PFSK-1 (cell line): Measurements from ENCODE around the gene KIF17.

ENCODE experiments used
- FOXP2 ChIP-seq: optimal IDR thresholded peaks from 2 replicates; pipeline ENCODE3; 2011; ENCODE audit warnings: borderline replicate concordance, control low read depth, inconsistent platforms; ENCODE audit not compliant: insufficient read depth; ENCODE audit errors: extremely low read length, extremely low read depth
- POLR2AphosphoS5 ChIP-seq: IDR thresholded peaks from 2 replicates; pipeline ENCODE4 v1.6.1; 2012; ENCODE audit warnings: low read depth, mild to moderate bottlenecking, control low read depth, low read length, moderate library complexity
- SIN3A ChIP-seq: IDR thresholded peaks from 2 replicates; pipeline ENCODE4 v1.6.1; 2012; ENCODE audit warnings: mild to moderate bottlenecking, low read length, moderate library complexity, borderline replicate concordance; ENCODE audit not compliant: insufficient read depth
- TAF1 ChIP-seq: IDR thresholded peaks from 2 replicates; pipeline ENCODE4 v1.6.1; 2012; ENCODE audit warnings: low read length, control low read depth, borderline replicate concordance; ENCODE audit not compliant: insufficient read depth
- TF ChIP-seq, protein P1 (sequence below), 2 experiments: IDR thresholded peaks; 2 replicates each; pipeline versions ENCODE4 v1.6.1 to v1.8.0; 2011 to 2012; ENCODE audit warnings: low read depth in 2 of 2, low read length in 2 of 2, control low read depth in 1 of 2, inconsistent platforms in 1 of 2, mild to moderate bottlenecking in 1 of 2, moderate library complexity in 1 of 2; ENCODE audit not compliant: insufficient read depth in 1 of 2

KIF17 gene

DNA sequence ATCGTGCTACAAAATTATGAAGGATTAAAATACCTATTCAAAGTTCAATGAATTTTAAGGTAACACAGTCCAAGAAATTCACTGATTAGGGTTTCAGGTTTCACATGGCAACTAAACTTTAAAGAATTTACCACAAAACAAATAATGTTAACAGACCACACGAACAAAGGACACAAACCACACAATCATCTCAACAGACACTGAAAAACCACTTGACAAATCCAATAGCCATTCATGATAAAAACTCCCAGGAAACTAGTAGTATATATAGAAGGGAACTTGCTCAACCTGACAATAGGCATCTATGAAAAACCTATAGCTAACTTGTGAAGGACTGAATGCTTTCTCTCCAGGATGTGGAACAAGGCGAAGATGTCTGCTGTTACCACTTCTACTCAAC is 35.8 kb upstream of the KIF17 start:
- no peak for TF ChIP-seq TAF1
- TF ChIP-seq FOXP2 = no peak
- no peak for TF ChIP-seq POLR2AphosphoS5
- TF ChIP-seq SIN3A = no peak
- TF ChIP-seq, protein P1, sequence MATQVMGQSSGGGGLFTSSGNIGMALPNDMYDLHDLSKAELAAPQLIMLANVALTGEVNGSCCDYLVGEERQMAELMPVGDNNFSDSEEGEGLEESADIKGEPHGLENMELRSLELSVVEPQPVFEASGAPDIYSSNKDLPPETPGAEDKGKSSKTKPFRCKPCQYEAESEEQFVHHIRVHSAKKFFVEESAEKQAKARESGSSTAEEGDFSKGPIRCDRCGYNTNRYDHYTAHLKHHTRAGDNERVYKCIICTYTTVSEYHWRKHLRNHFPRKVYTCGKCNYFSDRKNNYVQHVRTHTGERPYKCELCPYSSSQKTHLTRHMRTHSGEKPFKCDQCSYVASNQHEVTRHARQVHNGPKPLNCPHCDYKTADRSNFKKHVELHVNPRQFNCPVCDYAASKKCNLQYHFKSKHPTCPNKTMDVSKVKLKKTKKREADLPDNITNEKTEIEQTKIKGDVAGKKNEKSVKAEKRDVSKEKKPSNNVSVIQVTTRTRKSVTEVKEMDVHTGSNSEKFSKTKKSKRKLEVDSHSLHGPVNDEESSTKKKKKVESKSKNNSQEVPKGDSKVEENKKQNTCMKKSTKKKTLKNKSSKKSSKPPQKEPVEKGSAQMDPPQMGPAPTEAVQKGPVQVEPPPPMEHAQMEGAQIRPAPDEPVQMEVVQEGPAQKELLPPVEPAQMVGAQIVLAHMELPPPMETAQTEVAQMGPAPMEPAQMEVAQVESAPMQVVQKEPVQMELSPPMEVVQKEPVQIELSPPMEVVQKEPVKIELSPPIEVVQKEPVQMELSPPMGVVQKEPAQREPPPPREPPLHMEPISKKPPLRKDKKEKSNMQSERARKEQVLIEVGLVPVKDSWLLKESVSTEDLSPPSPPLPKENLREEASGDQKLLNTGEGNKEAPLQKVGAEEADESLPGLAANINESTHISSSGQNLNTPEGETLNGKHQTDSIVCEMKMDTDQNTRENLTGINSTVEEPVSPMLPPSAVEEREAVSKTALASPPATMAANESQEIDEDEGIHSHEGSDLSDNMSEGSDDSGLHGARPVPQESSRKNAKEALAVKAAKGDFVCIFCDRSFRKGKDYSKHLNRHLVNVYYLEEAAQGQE (IDR thresholded peaks at IDR 0.05; ENCODE audit: insufficient read depth in 1 of 2, low read depth in 2 of 2, low read length in 2 of 2) = no peak

DNA sequence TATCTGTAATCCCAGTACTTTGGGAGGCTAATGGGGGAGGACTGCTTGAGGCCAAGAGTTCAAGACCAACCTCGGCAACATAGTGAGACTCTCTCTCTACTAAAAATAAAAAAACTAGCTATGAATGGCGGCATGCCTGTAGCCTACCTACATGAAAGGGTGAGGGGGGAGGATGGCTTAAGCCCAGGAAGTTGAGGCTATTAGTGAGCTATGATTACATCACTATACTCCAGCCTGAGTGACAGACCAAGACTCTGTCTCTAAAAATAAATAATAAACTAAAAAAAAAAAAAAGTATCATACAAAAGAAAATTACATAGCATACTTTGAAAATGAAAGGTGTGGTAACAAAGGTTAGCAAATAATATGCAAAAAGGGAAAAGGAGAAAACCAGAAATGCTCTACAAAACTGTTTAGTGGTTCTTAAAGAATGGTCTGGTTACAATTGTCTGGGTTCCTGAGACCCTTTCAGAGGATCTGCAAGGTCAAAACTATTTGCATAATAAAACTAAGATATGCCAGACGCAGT is 33.7 kb upstream of the KIF17 start:
- TF ChIP-seq SIN3A (no peak), POLR2AphosphoS5 (no peak), TAF1 (no peak), FOXP2 (no peak)
- TF ChIP-seq, protein P1 (IDR thresholded peaks at IDR 0.05; ENCODE audit: insufficient read depth in 1 of 2, low read depth in 2 of 2, low read length in 2 of 2) = no peak

DNA sequence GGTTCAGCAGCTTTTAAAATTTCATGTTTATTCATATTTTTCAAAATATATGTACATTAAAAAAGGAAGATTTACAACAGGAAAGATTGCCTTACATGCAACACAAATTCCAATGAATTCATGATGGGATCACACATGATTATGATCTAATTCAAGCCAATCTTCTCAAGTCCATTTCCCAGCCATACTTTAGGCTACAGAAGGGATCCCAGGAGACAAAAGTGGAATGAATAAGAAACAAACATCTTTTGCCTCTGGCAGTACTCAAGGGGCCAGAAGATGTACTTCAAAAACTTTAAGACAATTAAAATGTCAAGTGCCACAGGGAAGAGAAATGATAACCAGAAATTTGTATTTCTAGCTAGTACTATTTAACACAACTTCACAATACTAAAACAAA is 24.9 kb upstream of the KIF17 start:
- TF ChIP-seq FOXP2 (no peak), TAF1 (no peak), SIN3A (no peak), POLR2AphosphoS5 (no peak)
- TF ChIP-seq, protein P1 (IDR thresholded peaks at IDR 0.05; ENCODE audit: insufficient read depth in 1 of 2, low read depth in 2 of 2, low read length in 2 of 2) = no peak

DNA sequence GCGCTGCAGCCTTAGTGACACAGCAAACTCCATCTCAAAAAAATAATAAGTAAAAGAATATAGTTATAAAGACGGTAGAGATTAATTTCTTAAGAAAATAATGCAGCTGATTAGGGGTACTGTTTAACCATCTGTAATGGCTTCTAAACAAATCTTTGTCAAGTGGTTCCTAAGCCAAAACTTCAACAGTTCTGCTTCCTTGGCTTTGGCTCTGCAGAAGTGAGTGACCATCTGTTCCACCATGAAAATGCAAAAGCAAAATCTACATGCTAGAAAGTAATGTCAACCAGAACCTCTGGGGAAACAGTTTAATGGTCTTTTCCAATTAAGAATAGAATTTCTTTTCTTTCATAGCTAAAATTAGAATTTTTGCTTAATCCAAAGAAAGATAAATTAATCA is 23.0 kb upstream of the KIF17 start:
- TF ChIP-seq TAF1 (no peak), FOXP2 (no peak), POLR2AphosphoS5 (no peak), SIN3A (no peak)
- TF ChIP-seq, protein P1 (IDR thresholded peaks at IDR 0.05; ENCODE audit: insufficient read depth in 1 of 2, low read depth in 2 of 2, low read length in 2 of 2) = no peak

DNA sequence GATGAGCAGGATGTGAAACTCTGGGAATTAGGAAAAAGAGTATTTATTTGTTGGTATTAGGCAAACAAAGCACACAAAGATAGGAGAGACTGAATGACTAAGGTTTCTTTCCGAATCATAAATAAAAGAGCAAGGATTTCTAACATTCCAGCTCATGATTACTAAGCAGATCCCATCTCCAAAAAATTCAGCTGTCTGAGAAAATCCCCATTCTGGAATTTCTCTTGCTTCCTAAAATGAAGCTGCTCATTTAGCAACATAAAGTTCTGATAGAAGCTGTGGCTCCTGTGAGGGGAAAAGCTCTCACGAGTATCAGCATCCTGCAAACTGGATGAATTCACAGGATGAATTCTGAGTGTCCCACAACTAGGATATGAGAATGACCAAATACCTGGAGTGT is 21.4 kb upstream of the KIF17 start:
- no peak for TF ChIP-seq POLR2AphosphoS5
- TF ChIP-seq FOXP2 = no peak
- no peak for TF ChIP-seq TAF1
- no peak for TF ChIP-seq SIN3A
- TF ChIP-seq, protein P1 (IDR thresholded peaks at IDR 0.05; ENCODE audit: insufficient read depth in 1 of 2, low read depth in 2 of 2, low read length in 2 of 2) = no peak
